ENCODE results near the gene FAM199X. TPM values are rescaled to one million over a fixed set of nuclear protein-coding genes. Genes with fewer than 3 reads are reported as not detected.
A peak's percentile ranks its signal among the peaks of the same experiment; 100 is the strongest.

The FAM199X gene
- total RNA-seq: 1 to 10 TPM; 6.9 to 8.0 TPM

GRCh38 chrX:104165894-104166734, at the start of gene FAM199X:
TSS of gene FAM199X (plus strand) at chrX:104166453. CDS start at chrX:104166786, 333 bp downstream.
- ChIA-PET POLR2A (interaction anchor here (0.6 to 1.8 kb wide), 2 partner anchors 9 to 13 kb away, joined by 3 to 12 read pairs; partner anchors contain the start of gene SLC25A53), CTCF (interaction anchor here (0.9 to 4.0 kb wide), 5 partner anchors 9 to 178 kb away, joined by 3 to 14 read pairs (median 9); partner anchors contain the start of gene SLC25A53)
- Mint-ChIP-seq H3K4me1 (ENCODE audit: low read depth) (peaks cover 35% of the 10 kb centered on the region), H3K36me3 (ENCODE audit: low read depth) (peaks cover 8% of the 10 kb centered on the region), H3K27ac (peak within 1 kb of the TSS; percentile 79), H3K27me3 (no peaks in the 10 kb centered on the region), H3K4me3 (peak within 1 kb of the TSS; percentile 74), H3K9me3 (no peaks in the 10 kb centered on the region)
- intact Hi-C loops (cut with micrococcal nuclease): no loop called here
- peak; percentile 99 for ATAC-seq
- TF ChIP-seq CTCF (IDR thresholded peaks at IDR 0.05): peak; percentile 50
- peak; percentile 86 for DNase-seq

GRCh38 chrX:104117759-104118158, 48.5 kb upstream of the FAM199X start:
- no peaks in the 10 kb centered on the region for H3K27me3 Mint-ChIP-seq
- peak; percentile 39 for ATAC-seq
- intact Hi-C loops (cut with micrococcal nuclease): no loop called here
- no peaks in the 10 kb centered on the region for H3K9me3 Mint-ChIP-seq
- no peak for TF ChIP-seq CTCF (IDR thresholded peaks at IDR 0.05)
- H3K4me3 Mint-ChIP-seq: no peak overlapping the region
- H3K4me1 Mint-ChIP-seq (ENCODE audit: low read depth): peaks cover 52% of the 10 kb centered on the region
- ChIA-PET POLR2A (no interaction called here), CTCF (interaction anchor here (1.3 kb wide), 1 partner anchor 18 kb away, joined by 4 read pairs; no protein-coding TSS in a partner anchor)
- DNase-seq: no peak
- H3K27ac Mint-ChIP-seq: peak overlapping the region; percentile 41
- no peaks in the 10 kb centered on the region for H3K36me3 Mint-ChIP-seq (ENCODE audit: low read depth)

- ATAC-seq: no peak
- Mint-ChIP-seq H3K27me3 (no peaks in the 10 kb centered on the region), H3K9me3 (no peaks in the 10 kb centered on the region), H3K4me3 (no peak overlapping the region), H3K27ac (no peak overlapping the region), H3K4me1 (ENCODE audit: low read depth) (peaks cover 59% of the 10 kb centered on the region), H3K36me3 (ENCODE audit: low read depth) (no peaks in the 10 kb centered on the region)
- DNase-seq: peak; percentile 12
- intact Hi-C loops (cut with micrococcal nuclease): no loop called here
- TF ChIP-seq CTCF (IDR thresholded peaks at IDR 0.05): no peak
- ChIA-PET POLR2A (no interaction called here), CTCF (interaction anchor here (1.0 to 1.9 kb wide), 3 partner anchors 17 to 20 kb away, joined by 3 to 6 read pairs (median 6); no protein-coding TSS in a partner anchor)
These were observed 47.5 kb upstream of the FAM199X start for GRCh38 chrX:104118765-104119164.

GRCh38 chrX:104122829-104123228, 43.4 kb upstream of the FAM199X start:
- peak overlapping the region; percentile 84 for H3K27ac Mint-ChIP-seq
- intact Hi-C loops (cut with micrococcal nuclease): no loop called here
- ATAC-seq (peak; percentile 91), DNase-seq (peak; percentile 19)
- H3K4me3 Mint-ChIP-seq: no peak overlapping the region
- H3K9me3 Mint-ChIP-seq: no peaks in the 10 kb centered on the region
- H3K36me3 Mint-ChIP-seq (ENCODE audit: low read depth): peaks cover 3% of the 10 kb centered on the region
- ChIA-PET POLR2A (interaction anchor here (2.1 kb wide), 1 partner anchor 10 kb away, joined by 9 read pairs; the partner anchor contains the start of gene ZCCHC18), CTCF (interaction anchor here (1.7 kb wide), 1 partner anchor 9 kb away, joined by 13 read pairs; no protein-coding TSS in a partner anchor)
- peaks cover 51% of the 10 kb centered on the region for H3K4me1 Mint-ChIP-seq (ENCODE audit: low read depth)
- TF ChIP-seq CTCF (IDR thresholded peaks at IDR 0.05): no peak
- H3K27me3 Mint-ChIP-seq: no peaks in the 10 kb centered on the region

- Mint-ChIP-seq H3K27me3 (no peaks in the 10 kb centered on the region), H3K36me3 (ENCODE audit: low read depth) (peaks cover 11% of the 10 kb centered on the region), H3K27ac (no peak overlapping the region), H3K4me1 (ENCODE audit: low read depth) (peaks cover 30% of the 10 kb centered on the region), H3K4me3 (no peak overlapping the region), H3K9me3 (no peaks in the 10 kb centered on the region)
- no peak for DNase-seq
- no peak for TF ChIP-seq CTCF (IDR thresholded peaks at IDR 0.05)
- intact Hi-C loops (cut with micrococcal nuclease): no loop called here
- ChIA-PET CTCF (interaction anchor here (2.4 kb wide), 1 partner anchor 9 kb away, joined by 12 read pairs; no protein-coding TSS in a partner anchor), POLR2A (no interaction called here)
- ATAC-seq: no peak
These were observed 39.4 kb upstream of the FAM199X start for GRCh38 chrX:104126856-104127255.
